Measurements from ENCODE around the gene VPS8.

Gene VPS8

GRCh38 chr3:184784731-184785500, 27.1 kb upstream of the VPS8 start:
- no peak for DNase-seq (ENCODE audit: low spot score)

- no peak for DNase-seq (ENCODE audit: low spot score)
Measured at GRCh38 chr3:184785890-184786279, 26.1 kb upstream of the VPS8 start.

DNA sequence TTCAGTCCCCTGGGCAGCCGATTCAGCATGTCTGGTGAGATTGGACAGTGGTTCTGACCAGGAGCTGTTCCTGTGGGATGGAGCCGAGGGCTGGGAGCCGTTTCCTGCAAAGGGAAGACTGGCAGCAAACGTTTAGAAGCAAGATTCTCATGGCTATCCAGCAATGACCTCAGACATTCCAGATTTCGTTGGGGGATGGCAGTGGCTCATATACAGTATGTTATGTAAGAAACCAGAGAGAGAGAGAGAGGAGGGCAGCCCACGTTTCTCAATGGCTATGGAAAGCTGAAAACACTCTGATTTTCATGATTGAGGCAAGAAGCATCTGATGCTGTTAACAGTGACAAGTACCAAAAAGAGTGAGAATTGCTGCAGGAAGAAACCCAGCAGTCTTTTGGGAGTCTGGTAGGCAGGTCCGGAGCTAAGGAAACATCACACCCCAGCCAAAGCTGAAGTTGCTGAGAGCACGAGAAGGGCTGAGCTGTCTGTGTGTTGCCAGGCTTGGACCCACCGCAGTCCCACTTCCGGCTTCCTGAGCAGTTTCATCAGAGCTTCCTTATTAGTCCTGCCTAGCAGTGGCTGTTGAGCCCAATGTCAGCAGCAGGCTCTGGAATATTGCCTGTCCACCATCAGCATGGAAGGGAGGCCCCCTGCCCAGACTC, 25.6 kb upstream of the VPS8 start:
- DNase-seq (ENCODE audit: low spot score), result no peak

- no peak for DNase-seq (ENCODE audit: low spot score)
Measured at GRCh38 chr3:184788751-184789150, 23.2 kb upstream of the VPS8 start.

GRCh38 chr3:184789314-184789998, 22.5 kb upstream of the VPS8 start:
- DNase-seq (ENCODE audit: low spot score), result no peak

DNA sequence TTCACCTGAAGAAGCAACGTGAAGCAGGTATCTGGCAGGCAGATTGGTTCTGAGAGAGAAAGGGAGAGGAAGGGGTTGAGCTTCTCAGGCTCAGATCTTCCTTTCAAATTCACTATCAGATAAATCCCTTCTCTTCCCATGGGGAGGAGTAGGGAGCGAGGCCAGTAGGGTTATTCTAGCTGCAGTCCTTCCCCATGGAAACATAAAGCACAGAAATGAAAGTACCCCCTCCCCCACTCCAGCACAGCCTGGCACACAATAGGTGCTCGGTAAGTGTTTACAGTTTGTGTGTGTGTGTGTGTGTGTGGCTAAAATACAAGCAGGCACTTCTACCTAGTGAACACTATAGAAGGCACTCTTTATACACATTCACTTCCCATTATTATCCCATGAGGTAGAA, 20.8 kb upstream of the VPS8 start:
- DNase-seq (ENCODE audit: low spot score), result no peak

- no peak for DNase-seq (ENCODE audit: low spot score)
Measured at GRCh38 chr3:184795522-184796190, 16.3 kb upstream of the VPS8 start.

- DNase-seq (ENCODE audit: low spot score), result no peak
Measured at GRCh38 chr3:184796551-184796950, 15.4 kb upstream of the VPS8 start.

DNA sequence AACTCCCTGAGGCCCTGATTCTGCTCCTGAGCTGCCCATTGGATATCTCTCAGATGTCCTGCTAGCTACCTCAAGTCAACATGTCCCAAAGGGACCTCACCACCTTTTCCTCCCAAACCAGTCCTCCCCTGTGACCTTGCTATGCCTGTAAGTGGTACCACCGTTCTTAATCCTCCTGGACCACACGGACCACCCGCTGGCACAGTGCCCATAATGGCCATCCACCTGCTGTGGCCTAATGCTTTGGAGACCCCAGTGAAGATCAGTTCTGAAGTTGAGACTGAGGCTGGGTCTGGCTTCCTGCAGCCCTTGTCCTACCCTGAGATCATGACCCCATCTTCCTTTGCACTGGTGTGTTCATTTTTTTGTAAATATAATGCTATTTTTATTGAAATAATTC, 15.0 kb upstream of the VPS8 start:
- no peak for DNase-seq (ENCODE audit: low spot score)

DNA sequence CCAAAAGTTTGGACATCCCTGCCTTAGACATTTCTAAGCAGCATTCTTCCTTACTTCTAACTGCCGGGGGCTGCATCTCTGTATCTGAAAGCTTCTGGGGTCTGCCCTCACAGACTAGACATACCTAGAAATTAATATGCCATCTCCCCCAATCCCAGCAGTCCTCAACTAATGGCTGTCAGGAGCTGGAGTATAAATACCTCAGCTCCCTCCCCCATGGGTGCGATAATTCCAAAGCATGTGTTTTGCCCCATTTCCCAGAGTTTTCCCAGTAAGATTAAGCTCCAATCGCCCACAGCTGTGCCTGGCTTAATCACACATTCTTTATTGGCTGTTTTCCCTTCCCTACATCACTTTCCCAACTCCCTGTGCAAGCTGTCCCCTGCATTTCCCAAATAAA, 13.8 kb upstream of the VPS8 start:
- DNase-seq (ENCODE audit: low spot score), result no peak

GRCh38 chr3:184800349-184800930, 11.5 kb upstream of the VPS8 start:
- DNase-seq (ENCODE audit: low spot score), result no peak

- DNase-seq (ENCODE audit: low spot score), result no peak
Measured at GRCh38 chr3:184801241-184801785, 10.7 kb upstream of the VPS8 start.

DNA sequence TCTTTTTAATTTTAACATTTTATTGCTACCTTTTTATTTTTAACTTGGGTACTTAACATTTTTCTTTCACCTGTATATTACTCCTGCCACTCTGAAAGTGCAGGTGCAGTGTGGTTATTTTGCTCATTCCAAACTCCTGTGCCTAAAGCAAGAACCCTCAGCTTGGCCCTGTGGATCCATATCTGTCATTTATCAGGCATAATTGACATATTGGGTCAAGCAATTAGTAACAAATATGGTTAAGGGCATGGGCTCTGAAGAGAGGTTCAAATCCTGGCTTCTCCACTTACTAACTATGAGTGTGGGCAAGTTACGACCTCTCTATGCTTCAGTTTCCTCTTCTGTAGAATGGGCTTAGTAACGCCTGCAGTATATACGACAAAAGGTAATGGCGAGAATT, 9.8 kb upstream of the VPS8 start:
- DNase-seq (ENCODE audit: low spot score), result no peak

- no peak for DNase-seq (ENCODE audit: low spot score)
Measured at GRCh38 chr3:184804801-184805200, 7.2 kb upstream of the VPS8 start.

DNA sequence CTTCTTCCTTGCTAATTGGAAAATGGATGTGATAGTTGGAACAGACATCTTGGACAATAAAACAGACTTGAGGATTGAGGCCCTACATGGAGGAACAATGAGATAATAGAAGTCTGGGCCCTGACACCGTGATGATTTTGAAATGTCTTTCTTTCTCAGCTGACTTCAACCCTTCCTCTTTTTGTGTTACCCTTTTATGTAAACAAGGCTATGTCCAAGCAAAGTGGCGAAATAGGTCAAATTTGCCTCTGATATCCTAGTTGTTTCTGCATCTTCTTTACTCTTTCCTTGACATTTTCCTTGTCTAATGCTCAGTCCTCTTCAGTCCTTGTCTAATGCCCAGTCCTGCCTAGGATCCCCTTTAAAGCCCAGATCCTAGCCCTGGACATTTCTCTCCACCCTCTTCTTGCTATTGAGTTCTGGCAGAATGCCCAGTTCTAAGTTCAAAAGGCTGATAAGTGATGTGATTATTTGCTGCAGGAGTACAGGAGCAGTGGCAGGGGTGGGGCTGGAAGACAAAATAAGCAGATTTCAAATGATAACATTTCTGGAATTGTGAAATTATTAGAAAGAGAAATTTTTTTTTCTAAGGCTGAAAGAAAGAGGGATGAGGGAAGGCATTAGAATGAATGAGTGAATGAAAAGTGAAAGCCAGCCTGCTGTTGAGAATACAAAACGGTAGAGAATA, 6.5 kb upstream of the VPS8 start:
- no peak for DNase-seq (ENCODE audit: low spot score)

DNA sequence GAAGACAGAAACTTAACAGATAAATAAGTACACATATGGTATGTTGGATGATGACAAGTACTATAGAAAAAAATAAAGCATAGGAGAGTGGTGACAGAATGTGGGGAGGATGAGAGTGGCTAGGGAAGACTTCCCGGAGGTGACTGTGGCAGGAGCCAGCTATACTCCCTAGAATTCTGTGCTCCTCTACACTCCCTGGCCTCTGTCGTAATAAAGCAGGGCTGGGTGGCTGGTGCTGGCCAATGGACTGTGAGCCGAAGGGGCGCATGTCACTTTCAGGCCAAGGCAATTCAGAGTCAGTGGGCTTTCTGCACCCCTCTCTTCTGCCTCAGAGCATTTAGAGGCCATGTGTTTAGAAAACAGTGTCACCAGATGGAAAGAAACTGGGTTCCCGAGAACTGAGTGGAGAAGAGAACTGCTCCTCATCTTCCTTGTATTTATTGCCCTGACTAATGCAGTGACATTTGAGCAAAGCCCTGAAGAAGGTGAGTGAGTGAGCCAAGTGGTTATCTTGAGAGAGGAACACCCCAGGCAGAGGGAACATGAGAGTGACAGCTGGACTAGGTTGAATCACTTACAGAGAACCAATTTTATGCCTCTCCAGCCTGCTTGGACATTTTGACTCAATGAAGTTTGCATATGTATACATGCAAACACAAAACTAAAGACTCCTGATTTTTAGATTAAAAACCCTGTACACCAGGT, 5.2 kb upstream of the VPS8 start:
- no peak for DNase-seq (ENCODE audit: low spot score)

DNA sequence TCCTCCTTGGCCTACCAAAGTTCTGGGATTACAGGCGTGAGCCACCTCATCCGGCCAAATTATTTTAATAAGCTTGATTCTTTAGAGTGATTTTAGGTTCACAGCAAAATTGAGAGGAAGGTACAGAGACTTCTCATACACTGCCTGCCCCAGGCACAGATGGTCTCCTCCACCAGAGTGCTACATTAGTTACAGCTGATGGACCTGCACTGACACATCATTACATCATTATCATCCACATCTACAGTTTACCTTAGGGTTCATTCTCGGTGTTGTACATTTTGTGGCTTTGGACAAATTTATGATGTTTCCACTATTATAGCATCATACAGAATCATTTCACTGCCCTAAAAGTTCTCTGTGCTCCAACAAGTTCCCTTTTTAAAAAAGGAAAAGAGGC, 4.4 kb upstream of the VPS8 start:
- DNase-seq (ENCODE audit: low spot score), result no peak

DNA sequence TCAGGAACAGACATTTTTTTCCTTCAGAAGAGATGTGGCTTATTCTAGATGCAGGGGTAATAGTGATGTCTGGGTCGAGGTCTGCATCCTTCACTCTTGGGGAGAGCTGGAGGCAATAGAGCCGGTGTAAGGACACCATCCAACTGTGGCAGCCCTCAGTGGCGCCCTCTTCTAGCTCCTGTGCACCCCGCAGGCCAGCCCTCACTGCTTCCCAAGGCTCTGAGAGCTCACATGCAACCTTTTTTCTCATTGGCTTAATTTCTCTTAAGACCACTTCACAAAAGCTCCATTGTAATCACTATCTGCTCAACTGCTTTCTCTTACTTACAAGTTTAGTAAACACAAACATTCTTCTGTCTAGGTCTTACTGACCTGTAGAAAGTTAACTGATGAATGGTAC, 3.9 kb upstream of the VPS8 start:
- DNase-seq (ENCODE audit: low spot score), result no peak

DNA sequence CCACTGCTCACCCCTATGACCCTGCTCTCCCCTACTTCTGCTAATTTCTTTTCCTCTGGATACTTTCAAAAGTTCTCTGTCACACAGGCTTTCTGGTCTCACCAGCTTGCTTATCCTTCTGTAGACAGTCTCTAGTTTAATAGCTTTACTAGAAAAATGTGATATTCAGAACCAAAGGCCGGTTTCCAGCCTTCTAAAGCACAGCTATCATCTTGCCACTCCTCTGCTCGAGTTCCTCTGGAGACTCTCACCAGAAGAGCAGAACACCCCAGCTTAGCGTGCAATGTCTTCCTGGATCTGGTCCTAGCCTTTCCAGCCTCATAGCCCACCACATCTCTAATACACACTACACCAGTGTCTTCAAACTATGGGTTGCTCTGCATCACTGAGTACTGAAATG, 1.8 kb upstream of the VPS8 start:
- DNase-seq (ENCODE audit: low spot score), result no peak

GRCh38 chr3:184811034-184811433, 932 bp upstream of the VPS8 start:
- DNase-seq (ENCODE audit: low spot score), result no peak

- DNase-seq (ENCODE audit: low spot score), result no peak
Measured at GRCh38 chr3:184811663-184811998, 335 bp upstream of the VPS8 start.

All from hematopoietic multipotent progenitor cell treated with erythropoietin and hydrocortisone succinate and interleukin-3 and kit ligand, for 17 days (in vitro differentiated cells).